Posterior cingulate gyrus (tissue), 11 donors: Measurements from ENCODE around the gene TRAF3.
"Not testable (repeated sequence)": the region's sequence is repeated elsewhere in the genome, so short reads cannot be mapped to it uniquely, and the experiment has no call there.

Experiments
- DNase-seq, 10 donors: peaks; one replicate each; pipeline versions ENCODE4 v3.0.0 to v3.0.0-alpha.2; 2020 to 2021; ENCODE audit warnings: mixed read lengths in 3 of 10
- intact Hi-C: fragments of 100-400 bp; cut with DNase I; formaldehyde crosslinking; loops from one replicate; pipeline ENCODE4 v1.15.1; 2023

The TRAF3 gene

DNA sequence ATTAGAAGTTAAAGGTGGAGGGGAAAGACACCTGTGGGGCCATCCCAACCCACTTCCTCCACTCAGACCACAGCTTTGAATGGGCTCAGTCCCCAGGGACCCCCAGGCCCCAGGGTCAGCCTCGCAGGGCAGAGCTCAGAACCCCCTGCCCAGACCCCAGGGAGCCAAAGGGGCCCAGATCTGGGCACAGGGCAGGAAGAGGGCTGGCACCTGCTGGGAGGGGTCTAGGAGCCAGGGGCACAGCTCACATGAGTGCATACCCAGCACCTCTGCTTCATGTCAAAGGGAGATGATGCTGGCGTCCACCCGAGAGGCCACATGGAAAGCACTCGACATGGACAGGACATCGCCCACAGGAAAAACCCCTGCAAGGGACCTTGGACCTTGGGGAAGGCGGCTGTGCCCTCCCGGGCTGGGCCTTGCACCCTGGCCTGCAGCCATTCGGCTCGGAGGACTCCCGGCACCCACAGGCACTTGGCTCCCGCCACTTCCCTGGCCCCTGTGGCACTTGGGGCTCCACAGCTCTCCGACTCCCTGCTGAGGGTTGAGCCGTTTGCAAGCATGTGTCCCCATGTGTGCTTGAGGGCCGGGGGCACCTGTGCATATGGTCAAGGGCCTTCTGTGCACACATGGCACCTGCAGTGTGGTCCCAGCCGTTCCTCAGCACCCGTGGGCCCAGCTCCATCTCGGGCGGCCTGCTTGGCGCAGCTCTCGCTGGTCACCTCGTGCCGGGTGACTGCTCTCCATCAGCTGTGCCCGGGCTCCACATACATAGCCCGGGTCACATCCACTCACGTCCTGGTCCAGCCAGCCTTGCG, 137.4 kb downstream of the TRAF3 start:
- DNase-seq: peak in 3 of 10 donors; percentile 55 to 79 (median 79)
- intact Hi-C loops: loop anchor here (10.0 kb wide), 1 partner anchor 140 kb away; the partner anchor contains the start of gene TRAF3

DNA sequence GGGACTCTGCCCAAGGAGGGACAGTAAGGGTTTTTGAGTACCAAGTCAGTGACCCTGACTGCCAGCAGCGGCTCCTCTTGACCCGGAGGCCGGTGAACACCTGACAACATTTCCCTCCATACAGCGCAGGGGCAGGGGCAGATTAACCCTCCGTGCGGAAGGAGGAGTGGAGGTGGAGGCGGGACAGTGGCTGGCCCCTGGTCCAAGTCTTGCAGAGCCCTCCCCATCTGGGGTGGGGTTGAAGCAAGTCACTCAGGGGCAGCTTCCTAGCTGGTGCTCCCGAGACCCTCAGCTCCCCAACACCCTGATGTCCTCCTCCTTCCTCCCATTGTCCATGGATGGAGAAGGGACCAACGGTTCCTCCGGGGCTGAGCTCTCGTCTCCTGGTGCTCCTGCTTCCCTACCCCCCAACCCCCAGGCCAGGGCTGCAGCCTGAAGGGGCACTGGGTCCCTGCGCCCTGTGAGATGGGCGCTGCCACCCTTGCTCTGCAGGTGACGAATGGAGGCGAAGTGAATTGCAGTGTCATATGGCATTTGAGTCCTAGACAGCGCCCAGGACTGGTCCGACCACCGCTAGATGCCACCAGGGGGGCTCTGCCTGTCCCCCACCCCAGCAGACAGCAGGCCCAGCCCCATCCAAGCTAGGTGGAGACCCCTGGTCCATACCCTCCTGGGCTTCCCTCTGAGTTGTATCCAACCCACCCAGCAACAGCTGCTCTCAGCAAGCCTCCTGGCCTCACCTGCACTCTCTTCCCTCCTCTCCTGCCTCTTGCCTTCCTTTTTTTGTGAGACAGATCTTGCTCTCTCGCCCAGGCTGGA, 138.3 kb downstream of the TRAF3 start:
- DNase-seq: peak in 3 of 10 donors; percentile 61 to 72 (median 62)

DNA sequence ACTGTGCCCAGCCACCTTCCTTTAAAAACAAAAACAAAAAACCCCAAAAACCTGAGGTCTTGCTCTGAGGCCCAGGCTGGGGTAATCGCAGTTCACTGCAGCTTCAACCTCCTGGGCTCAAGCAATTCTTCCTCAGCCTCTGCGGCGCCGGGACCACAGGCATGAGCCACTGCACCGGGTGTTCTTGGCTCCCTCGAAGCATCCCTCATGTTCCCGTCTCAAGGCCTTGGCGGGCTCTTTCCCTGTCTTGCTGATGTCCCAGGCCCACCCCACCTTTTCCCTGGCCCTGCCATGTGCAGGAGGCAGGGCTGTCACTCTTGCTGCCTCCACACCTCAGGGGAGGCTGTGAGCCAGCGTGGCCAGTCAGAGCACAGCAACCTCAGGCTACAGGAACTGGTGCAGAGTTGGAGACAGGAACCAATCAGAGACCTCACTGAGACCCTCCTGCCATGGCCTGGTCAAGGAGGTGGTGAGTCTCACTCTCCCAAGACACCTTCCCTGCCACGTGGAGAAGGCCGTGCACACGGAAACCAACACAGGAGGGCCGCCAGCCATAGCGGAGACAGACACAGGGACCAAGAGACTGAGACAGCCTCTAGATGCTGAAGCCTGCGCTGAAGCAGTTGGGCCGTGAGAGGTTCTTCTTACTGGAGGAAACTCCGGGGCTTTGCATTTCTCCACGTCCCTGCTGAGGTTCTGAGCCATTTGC, 139.3 kb downstream of the TRAF3 start:
- intact Hi-C loops: loop anchor here (2.0 to 10.0 kb wide), 2 partner anchors 142 to 222 kb away; partner anchors contain the start of gene TRAF3

More for the DNA sequence above, 138.3 kb downstream of the TRAF3 start:
- intact Hi-C loops: loop anchor here (2.0 to 10.0 kb wide), 2 partner anchors 141 to 221 kb away; partner anchors contain the start of gene TRAF3

DNA sequence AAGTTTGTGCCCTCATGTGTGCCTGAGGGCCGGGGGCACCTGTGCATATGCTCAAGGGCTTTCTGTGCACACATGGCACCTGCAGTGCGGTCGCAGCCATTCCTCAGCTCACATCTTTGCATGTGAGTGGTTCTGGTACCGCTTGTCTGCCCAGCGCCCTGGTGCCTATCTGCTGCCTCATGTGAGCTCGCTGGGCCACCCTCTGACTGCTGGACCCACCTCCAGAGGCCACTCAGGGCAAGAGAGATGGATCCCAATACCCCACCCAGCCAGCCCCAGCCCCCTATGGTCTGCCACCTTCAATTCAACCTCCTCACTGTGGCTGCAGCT, 139.8 kb downstream of the TRAF3 start:
- intact Hi-C loops: loop anchor here (2.0 to 10.0 kb wide), 2 partner anchors 142 to 222 kb away; partner anchors contain the start of gene TRAF3
- DNase-seq: peak in 3 of 10 donors; percentile 65 to 82 (median 77)

More for the DNA sequence above, 139.3 kb downstream of the TRAF3 start:
- DNase-seq: peak in 3 of 10 donors; percentile 56 to 84 (median 79)

DNA sequence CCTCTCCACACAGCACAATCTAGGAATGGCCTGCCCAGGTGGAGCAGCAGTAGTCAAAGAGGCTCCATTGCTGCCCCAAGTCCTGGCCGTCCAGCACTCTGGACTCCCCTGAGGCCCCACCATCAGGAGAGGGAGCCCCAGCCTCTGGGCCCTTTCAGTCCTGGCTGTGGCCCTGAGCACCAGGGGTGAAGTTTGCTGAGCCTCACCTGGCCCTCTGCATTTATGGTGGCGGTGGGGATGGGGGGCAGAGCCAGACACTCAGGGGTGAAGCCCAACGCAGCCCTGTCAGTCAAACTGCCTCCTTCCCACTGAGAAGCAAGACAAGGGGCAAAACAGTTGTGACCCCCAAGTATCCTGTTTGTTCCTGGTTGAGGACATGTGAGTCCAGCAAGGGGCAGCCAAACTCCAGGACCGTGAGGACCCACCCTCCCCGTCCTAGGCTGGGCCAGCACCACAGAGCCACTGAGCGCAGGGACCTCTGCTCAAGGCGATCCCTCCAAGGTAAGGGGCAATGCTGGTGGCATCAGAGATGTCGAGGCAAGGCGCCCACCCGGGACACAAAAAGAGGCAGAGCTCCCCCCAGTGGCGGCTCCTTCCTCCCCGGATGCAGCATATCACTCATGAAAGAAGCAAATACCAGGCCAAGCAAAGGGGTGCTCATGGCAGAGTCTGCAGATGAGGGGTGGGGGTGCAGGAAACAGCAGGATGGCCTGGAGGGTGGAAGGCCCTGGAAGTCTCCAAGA, 140.4 kb downstream of the TRAF3 start:
- intact Hi-C loops: loop anchor here (2.0 to 10.0 kb wide), 2 partner anchors 143 to 223 kb away; partner anchors contain the start of gene TRAF3
- peak in 8 of 10 donors; percentile 52 to 94 (median 60) for DNase-seq

DNA sequence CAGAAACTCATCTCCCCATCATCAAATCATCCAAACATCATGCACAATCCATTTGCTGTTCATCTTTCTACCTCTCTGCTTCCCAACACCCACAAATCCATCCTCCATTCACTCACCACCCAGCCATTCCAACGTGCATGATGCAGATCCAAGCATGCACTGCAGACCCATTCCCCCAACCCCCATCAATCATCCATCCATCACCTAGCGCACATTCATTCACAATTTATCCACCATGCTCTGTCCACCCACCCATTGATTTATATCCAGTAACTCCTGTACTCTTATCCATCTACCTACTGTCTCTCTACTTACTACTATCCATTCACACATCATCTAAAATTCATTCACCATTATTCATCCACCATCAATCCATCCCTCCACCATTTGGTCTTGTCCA, 141.2 kb downstream of the TRAF3 start:
- no peak for DNase-seq
- intact Hi-C loops: loop anchor here (10.0 kb wide), 1 partner anchor 144 kb away; the partner anchor contains the start of gene TRAF3

DNA sequence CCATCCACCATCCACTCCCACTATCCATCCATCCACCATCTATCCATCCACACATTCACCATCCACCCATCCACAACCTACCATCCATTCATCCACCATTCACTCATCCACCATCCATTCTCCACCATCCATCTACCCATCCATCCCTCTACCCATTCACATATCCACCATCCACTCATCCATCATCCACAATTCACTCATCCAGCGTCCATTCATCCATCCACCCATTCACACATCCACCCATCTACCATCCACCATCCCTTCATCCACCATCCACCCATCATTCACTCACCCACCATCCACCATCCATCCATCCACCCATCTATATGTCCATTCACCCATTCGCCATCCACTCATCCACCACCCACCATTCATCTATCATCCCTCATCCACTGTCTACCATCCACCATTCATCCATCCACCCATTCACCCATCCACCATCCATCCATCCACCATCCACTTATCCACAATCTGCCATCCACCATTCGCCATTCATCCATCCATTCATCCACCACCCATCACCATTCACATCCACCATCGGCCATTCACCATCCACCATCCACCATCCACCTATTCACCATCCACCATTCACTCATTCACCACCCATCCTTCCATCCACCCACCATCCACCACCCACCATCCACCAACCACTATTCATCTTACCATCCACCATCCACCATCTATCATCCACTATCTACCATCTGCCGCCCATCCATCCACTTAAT, 143.2 kb downstream of the TRAF3 start:
- DNase-seq: peak in 1 of 10 donors; percentile 4
- intact Hi-C loops: no loop called here

DNA sequence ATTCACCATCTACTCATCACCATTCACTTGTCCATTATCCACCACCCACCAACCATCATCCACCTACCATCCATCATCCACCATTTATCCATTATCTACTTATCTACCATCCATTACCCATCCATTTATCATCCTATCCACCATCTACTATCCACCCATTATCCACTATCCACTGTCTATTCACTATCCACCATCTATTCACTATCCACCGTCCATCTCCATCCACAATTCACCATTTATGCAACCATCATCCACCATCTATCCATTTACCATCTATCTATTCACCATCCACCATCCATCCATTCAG, 143.7 kb downstream of the TRAF3 start:
- DNase-seq: no peak
- intact Hi-C loops: no loop called here

DNA sequence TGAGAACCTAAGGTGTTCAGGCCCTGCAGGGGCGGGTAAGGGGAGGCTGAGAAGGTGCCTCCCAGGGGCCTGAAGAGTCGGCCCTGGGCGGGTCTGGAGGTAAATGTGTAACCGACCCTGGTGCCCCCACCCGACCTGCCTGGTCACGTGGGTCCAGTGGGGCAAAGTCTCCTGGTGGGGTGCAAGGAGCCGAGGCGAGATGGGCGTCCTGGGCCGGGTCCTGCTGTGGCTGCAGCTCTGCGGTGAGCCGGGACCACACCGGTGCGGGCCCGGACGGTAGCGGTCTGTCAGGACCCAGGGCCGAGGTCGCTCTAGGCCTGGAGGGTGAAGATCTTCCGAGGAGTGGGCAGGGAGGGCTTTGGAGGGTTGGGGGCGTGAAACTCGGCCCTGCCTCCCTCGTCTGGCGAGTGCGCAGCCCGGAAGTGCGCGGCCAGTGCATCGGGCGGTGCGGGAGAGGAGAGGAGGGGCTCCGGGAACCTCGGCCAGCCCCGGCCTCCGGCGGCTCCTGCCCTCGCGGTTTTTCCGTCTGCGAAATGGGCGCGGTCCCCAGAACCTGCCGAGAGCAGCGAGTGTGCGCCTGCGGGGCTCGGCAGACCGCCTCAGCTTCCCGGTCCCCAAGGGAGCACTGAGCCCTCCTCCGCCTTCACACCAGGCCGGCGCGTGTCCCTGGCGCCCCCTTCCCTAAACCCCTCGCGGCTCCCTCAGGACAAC, 145.4 kb downstream of the TRAF3 start, which contains the start of gene AMN:
AMN (plus strand) TSS at position 174 of the 711 bp plus-strand sequence; CDS start at position 200, 26 bp downstream.
- peak in 3 of 10 donors; percentile 20 to 81 (median 67) for DNase-seq
- intact Hi-C loops: no loop called here

DNA sequence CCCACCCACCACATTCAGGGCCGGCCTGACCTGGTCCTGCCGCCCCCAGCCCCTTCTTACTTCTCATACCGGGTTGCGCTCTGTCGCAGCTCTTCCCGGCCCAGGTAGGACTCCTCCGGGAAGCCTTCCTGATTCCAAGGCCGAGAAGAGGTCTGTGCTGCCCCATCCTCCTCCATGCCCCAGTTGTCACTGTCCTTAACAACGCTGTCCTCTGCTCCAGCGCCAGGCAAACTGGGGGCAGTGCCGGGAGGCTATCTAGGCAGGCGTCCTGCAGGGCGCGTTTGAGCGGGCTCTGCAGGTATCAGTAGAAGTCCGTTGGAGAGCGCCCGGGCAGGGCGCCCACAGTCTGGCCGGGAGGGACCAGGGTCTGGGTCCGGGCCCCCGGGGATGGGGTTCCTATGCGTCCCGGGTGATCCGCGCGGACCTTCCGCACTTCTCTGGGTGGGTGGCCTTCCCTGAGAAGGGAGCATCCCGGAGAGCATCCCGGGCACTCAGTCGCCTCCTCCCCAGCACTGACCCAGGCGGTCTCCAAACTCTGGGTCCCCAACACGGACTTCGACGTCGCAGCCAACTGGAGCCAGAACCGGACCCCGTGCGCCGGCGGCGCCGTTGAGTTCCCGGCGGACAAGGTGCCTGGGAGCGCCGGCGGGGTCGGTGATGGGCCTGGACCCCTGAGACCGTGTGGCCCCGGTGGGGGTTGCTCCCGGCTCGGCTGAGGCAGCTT, 146.1 kb downstream of the TRAF3 start:
- DNase-seq: peak in 2 of 10 donors; percentile 68 to 78

DNA sequence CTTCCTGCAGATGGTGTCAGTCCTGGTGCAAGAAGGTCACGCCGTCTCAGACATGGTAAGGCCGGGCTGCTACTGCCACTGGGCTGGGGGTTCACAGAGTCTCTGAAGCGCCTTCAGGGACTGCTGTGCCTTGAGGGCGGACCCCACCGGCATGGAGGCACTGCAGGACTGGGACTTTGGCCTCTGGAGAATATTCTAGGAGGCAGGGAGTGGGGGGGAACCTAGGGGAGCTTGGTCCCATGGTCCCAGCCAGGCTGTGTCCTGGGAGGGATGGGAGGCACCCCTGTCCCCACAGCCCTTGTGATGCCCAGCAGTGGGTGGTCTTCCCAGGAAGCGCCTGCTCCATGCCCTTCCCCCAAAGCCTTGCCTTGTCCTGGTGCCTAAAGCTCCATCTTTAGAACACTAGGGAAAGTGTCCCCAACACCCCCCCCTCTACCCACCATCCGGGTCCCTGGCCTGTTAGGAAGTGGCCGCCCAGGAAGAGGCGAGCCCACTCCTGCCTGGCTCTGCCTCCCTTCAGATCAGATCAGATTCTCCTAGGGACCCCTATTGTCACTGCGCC, 146.8 kb downstream of the TRAF3 start:
- intact Hi-C loops: no loop called here
- DNase-seq: peak in 3 of 10 donors; percentile 45 to 67 (median 65)

More for the DNA sequence above, 146.1 kb downstream of the TRAF3 start:
- intact Hi-C loops: no loop called here

DNA sequence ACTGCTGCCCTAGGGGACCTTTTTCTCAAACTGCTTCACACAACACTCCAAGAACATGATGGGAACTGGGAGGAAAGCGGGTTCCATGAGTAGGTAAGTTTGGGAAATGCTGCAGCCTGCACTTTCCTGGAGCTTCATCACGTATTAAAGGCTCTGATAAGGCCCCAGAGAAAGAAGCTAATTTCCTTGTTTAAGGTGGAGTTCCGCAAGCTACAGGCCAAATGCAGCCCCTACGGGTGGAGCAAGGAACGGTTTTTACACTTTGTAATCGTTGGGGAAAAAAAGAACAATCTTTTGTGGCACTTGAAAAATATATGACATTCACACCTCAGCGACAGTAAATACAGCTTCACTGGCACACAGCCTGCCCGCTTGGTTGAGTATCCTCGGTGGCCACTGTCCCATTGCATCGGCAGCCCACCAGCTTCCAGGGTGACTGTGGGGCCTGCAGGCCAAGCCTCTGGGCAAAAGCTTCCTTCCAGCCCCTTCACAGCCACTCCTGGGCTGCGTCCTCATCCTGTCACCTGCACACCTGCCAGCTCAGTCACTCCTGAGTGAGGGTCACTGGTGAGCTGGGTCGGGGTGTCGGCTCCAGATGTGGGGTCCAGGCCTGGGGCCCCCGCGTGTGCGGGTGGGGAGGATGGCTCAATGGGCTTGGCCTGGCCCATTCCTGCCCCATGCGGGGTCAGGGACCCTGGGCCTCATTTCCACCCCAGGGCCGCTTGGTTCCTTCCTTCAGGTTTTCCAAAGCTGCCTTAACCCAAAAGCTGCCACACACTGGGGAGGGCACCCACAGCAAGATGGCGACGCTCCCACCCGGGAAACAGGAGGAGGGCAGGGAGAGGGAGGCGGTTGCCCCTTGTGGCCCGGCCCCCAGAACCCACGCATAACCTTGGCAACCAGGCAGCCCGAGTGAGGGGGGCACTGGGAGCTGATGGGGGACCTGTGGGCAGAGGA, 147.7 kb downstream of the TRAF3 start:
- peak in 3 of 10 donors; percentile 56 to 65 (median 60) for DNase-seq
- intact Hi-C loops: no loop called here

DNA sequence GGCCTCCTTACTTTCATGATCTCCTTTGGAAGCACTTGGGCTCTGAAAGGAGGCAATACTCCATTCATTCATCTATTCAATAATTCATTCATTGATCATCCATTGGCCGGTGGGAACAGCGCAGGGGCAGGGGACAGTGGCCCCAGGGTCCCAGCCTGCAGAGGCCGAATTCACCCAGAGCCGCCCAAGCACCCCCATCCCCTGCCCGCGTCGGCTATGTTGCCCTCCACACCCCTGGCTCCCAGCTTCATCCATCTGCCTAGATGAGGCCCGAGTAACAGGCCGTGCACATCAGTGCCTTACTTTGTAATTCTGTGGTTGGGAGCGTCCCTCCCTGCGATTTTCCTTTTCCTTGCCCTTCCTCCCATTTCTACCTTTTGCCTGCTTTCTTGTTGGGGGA, 148.4 kb downstream of the TRAF3 start:
- DNase-seq: peak in 3 of 10 donors; percentile 35 to 68 (median 49)
- intact Hi-C loops: no loop called here

DNA sequence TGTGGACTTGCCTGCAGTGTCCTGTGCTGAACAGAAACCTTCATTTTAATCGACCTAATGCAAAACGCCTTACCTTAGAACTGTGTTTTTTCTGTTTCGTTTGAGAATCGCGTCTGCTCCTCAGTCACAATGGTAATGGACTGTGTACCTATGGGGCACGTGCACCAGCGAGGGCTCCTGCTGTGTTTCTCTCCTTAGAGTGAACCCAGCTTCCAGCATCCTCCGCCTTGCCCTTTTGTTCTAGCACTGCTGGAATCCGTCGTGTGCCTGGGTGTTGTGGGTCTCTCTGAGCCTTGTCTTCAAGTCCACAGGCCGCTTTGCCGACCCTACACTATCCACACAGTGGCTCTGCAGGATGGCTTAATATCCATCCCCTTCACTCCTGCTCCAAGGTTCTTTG, 148.9 kb downstream of the TRAF3 start:
- intact Hi-C loops: no loop called here
- DNase-seq: peak in 2 of 10 donors; percentile 16 to 27

DNA sequence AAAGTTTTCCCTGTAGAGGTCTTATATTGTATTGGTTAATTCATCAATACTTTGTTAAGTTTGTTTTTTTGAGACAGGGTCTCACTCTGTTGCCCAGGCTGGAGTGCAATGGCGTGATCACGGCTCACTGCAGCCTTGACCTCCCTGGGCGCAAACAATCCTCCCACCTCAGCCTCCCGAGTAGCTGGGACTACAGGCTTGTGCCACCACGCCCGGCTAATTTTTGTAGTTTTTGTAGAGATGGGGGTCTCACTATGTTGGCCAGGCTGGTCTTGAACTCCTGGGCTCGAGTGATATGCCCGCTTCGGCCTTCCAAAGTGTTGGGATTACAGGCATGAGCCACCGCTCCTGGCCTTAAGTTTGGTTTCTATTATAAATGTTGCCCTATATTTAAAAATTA, 149.6 kb downstream of the TRAF3 start:
- intact Hi-C loops: not testable (repeated sequence)
- peak in 2 of 10 donors; percentile 35 to 39 for DNase-seq

DNA sequence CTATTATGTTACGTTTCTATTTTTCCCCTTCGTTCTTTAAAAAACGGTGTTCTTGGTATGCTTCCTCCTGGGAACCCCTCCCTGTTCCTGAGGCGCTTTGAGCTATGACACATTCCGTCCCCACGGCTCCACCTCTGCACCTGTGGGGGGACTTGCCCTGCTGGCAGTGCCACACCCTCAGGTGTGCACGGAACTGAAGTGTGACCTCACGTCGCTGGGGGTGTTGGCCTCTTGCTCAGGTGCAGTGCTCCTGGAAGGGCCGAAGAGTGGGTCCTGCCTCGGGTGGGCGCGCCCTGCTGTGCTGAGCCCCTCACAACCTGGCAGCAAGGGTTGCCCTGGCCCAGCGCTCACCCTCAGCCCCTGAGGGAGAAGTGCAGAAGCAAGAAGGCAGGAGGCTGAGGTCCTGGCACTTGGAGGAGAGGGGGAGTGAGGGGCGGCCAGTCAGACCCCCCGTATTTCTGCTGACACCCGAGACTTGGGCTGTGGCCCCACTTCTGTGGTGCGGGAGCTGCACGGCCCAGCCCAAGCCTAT, 150.2 kb downstream of the TRAF3 start:
- peak in 2 of 10 donors; percentile 53 to 76 for DNase-seq
- intact Hi-C loops: no loop called here
